A172 (cell line): ENCODE data around the gene CSTF1. TPM values are rescaled to one million over a fixed set of nuclear protein-coding genes. Genes with fewer than 3 reads are reported as not detected.

Experiments
- DNase-seq: peaks from one replicate; pipeline ENCODE4 v3.0.0-alpha.2; 2015; ENCODE audit warnings: low spot score
- total RNA-seq: library from RNA; depleted of rRNA; stranded (reverse); fragments of >200 nt; shearing (Covaris generic); gene quantifications from 2 replicates; pipeline ENCODE4 v1.2.3, GENCODE V29; 2014

Gene CSTF1
- total RNA-seq, 1 experiment from 2014 or later, result 48.7 TPM

DNA sequence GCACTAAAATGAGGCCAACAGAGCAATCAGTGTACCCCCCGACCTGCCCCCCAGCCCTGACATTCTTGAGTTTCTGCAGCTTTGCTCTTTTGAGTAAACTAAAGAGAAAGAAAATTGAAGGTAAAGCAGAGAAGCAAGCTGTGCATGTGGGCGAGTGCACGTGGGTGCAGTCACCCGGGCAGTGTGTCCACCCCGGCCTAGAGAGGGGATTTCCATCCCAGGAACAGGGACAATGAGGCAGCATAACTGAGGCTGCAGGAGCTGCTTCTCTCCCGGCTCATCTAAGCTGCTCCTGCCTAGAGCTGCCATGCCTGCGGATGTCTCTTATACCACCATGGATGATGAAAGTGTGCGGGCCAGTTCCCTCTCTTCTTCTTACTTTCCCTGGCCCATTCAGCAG is 36.4 kb downstream of the CSTF1 start:
- DNase-seq, result no peak

- DNase-seq, result peak; percentile 36
These were observed 37.1 kb downstream of the CSTF1 start for GRCh38 chr20:56429502-56429901.

GRCh38 chr20:56429941-56430340 is 37.5 kb downstream of the CSTF1 start:
- no peak for DNase-seq

DNA sequence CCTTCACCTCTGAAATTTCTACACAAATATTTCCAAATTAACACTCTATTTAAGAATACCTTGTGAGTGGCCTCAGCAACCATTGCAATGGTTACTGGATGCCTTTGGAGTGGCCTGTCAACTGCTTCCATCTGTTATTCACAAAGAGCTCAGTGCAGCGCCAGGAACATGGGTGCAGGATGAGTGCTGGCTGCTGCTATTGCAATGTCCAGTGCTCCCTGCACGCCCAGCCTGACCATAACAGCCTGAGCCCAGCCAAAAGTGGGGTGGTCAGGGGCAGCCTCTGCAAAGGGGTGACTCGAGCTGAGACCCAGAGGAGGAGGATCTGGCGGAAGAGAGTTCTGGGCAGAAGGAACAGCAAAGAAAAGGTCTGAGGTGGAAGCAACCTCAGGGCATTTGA is 38.0 kb downstream of the CSTF1 start:
- no peak for DNase-seq

GRCh38 chr20:56430957-56431356 is 38.5 kb downstream of the CSTF1 start:
- no peak for DNase-seq

- DNase-seq, result no peak
These were observed 39.0 kb downstream of the CSTF1 start for GRCh38 chr20:56431471-56431870.

DNA sequence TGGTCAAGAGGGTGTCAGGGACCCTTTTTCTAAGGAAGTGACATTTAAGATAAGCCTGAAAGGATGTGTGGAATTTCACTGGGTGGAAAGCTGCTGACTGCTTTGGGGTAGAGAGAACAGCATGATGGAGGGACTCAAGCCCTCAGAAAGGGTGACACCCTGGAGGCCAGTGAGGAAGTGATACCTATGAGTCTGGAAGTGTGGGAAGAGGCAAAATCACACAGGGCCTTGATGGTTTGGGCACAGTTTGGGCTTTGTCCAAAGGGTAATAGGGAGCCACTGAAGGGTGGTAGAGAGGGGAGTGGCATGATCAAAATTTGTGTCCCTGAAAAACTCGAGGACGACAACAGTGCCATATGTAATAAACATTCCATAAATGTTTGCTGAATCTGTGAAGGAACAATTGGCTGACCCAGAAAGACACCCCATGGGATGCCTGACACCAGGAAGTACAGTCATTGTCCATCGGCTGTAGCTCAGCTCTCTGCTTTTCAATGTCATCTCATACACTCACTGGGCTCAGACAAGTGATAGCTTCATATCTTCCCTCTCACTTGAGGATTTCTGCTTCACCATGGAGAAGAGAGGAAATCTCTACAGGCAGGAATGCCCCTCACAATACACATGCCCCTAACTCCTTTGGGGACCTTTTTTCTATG is 40.9 kb downstream of the CSTF1 start:
- no peak for DNase-seq

- no peak for DNase-seq
These were observed 41.4 kb downstream of the CSTF1 start for GRCh38 chr20:56433880-56434255.

DNA sequence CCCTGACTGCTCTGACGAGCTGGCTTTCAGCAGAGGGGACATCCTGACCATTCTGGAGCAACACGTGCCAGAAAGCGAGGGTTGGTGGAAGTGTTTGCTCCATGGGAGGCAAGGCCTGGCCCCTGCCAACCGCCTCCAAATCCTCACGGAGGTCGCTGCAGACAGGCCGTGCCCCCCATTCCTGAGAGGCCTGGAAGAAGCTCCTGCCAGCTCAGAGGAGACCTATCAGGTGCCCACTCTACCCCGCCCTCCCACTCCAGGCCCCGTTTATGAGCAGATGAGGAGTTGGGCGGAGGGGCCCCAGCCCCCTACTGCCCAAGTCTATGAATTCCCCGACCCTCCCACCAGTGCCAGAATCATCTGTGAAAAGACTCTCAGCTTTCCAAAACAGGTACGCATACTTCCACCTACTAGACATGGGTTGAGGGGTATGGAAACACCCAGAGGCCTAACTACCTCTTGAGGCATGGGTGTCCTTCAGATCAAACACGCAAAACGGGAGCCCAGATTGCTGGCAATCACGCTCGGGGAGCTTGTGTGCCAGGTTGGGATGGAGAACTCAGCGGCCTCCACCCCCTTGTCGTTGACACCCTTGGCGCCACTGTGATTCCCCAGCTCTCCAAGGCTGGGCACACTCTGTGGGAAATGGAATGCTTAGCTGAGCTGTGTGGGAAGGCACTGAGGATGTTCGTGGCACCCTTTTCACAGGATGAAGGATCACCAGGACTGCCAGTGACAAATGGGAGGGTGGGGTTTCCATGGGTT is 44.9 kb downstream of the CSTF1 start:
- no peak for DNase-seq

GRCh38 chr20:56438284-56438683 is 45.8 kb downstream of the CSTF1 start:
- no peak for DNase-seq

DNA sequence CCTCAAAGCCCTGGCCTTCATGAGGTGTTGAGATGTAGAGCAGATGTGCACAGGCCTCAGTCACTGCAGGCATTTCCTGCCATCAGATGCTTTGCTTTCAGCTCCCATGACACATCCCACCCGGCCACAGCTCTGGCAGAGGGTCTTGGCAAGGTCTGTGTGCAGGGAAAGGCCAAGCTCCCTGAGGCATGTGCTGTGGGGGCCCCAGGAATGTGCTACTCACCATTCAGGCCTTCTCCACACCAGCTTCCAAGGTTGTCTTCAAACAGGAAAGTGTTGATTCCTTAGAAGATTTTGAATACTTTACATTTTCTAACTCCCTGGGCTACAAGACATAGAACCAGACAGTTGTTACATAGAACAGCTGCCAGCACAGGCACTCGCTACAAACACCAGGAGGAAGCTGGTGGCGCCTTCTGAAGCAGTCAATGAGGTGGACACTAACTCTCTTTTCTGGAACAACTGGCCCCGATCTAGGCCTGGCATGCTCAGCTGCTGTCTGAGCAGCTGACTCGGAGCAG is 47.4 kb downstream of the CSTF1 start:
- peak; percentile 12 for DNase-seq

DNA sequence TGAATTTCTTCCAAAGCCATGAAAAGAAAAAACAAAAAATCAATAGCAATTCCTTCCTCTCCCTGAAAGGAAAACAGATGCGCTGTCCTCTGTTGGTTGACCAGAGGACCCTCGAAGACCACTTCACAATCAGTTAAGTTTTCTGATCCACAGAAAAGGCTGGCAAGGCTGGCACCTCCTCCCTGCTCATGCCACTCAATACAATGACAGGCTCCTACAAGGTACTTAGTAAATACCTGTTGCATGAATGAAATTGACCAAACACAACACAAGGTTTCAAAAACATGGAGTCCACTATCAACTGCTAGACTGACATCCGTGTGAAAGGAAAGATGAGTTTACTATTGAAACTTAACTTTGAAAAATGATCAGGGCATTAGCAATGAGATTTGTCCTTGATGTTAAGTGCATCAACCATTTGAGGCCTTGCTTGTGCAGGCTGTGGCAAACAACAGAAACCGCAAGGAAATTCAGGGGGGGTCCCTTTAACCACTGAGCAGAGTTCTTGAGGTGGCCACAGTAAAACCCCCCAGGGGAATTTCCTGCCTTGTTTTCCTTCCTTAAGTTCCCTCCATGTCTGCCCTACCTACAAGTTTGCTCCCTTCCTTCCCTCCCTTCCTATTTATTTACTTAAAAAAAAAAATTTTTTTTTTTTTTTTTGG is 48.0 kb downstream of the CSTF1 start:
- no peak for DNase-seq

DNA sequence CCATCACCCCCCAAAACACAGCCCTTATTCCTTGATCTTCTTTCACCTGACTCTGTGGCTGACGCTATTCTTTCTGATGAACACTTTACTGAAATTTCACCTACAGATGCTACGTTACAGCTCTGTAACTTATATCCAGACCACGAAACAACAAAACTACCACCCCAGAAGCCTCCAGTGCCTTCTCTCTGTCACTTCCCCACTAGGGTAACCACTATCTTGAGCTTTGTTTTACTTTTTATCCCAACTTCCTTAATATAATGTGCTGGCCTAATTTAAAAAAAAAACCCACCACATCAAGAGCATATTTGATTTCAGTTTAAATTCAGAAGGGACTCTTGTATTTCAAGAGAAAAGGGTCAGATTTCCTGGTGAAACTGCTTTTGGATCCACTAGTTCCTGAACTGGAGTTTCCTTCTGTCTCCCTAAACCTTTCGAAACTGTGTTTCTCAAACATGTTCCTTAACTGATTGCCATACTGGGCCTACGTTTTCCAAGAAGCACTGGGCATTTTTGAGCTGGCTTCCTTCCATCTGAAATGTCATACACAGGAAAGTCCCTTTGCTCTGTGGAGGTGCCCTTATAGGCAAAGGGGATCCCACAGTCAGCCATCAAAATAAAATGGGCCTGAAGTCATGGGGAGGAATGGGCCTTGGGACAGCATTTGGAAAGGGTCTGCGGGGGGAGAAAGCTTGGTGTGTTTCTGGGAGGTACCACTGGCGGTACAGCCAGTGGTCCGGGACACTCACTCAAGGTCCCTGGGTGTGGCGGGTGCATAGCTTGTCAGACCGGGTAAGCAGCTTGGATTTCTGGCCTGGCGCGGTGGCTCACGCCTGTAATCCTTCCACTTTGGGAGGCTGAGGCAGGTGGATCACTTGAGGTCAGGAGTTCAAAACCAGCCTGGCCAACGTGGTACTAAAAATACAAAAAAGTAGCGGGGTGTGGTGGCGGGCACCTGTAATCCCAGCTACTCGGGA is 50.2 kb downstream of the CSTF1 start:
- no peak for DNase-seq

DNA sequence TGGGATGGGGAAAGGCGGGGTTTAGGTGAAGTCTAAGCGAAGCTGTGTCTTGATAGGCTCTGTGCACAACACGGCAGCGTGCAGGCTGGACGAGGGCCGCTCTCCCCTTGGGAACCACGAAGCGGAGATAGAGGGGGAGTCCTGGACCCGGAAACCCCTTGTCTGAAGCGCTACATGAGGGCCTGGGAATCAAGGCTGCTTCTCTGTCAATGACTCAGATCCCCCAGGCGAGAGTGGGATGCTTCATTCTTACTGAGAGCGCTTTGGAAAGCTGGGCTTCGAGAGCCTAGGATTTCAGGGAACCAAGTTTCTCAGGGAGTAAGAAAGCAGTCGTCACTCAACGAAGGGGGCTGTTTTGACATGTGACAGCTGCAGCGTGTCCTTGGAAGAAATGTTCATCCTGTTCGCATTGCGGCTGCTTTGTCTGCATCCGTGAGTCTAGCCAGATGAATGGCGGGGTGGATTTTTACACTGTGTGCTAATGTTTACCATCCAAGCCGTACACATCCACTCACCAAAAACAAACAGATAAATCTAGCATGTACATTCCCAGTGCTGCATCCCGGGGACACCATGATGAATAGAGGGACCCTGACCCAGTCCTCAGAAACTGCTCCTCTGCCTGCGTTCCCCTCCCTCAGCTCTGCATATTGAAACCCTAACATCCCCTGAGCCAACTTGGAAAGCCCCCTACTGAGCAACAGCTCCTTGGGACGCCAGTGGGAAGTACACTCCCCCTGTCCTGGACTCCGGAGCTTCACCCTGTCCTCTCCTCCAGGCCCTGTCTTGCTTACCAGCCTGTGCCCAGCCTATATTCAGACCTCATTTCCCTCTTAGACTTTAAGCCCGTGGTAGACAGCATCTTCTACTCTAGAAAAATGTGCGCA is 51.5 kb downstream of the CSTF1 start:
- no peak for DNase-seq

GRCh38 chr20:56445130-56445529 is 52.7 kb downstream of the CSTF1 start:
- no peak for DNase-seq

DNA sequence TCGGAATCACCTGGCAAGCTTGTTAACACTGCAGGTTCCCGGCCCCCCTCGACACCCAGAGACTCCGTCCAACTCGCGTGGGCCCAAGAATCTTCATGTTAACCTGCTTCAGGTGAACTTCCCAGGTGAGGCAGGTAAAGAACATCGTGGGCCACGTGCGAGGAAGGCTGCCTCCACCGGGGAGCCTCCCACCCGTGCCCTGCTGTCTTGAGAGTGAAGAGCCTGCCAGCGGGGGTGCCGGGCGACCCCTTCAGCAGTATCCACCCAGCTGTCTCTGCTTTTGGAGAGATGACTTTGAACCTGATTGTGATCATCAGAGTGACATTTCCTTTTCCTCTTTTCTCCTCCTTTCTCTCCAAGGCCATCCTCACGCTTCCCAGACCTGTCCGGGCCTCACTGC is 53.1 kb downstream of the CSTF1 start:
- no peak for DNase-seq

DNA sequence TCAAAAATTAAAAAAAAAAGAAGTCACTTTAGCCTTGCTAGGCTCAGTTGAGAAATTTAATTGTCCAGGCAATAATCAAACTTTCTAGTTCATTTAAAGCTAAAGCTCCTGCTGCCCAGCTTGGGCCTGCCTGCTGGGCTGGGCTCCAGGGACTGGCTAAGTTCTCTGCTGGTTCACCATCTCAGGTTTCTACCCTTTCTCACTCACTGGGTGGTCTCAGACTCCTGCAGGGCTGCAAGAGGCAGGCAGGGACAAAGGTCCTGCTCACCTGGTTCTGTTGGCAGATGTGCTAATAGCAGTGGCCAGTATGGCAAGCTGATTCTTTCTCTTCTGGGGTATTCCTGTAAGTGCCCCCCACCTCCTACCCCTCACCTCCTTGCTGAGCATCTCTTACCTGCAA is 54.8 kb downstream of the CSTF1 start:
- no peak for DNase-seq

DNA sequence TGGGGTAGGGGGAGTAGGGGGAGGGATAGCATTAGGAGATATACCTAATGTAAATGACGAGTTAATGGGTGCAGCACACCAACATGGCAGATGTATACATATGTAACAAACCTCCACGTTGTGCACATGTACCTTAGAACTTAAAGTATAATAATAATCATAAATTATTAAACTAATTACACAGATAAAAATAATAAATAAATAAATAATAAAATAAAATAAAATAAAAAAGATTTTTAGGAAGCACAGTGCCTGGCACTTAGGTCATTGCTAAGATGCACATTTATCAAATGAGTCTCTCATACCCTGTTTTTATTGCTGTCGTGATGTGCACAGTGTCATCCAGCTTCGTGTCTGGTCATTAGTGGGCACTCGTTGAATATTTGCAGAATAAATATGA is 57.0 kb downstream of the CSTF1 start:
- DNase-seq, result no peak

GRCh38 chr20:56451056-56451765 is 58.8 kb downstream of the CSTF1 start:
- DNase-seq, result no peak

- DNase-seq, result no peak
These were observed 60.9 kb downstream of the CSTF1 start for GRCh38 chr20:56453352-56453751.
